Stimulated activated CD8-positive, alpha-beta memory T cell treated with anti-CD3 and anti-CD28 coated beads, Interleukin-2, amount 100 ng/mL, for 48 hours (primary cell): ENCODE measurements around the gene LRRC1.
A peak's percentile ranks its signal among the peaks of the same experiment; 100 is the strongest.
"Not testable (repeated sequence)": the region's sequence is repeated elsewhere in the genome, so short reads cannot be mapped to it uniquely, and the experiment has no call there.

Experiments
- DNase-seq, 2 donors: peaks; one replicate each; pipeline ENCODE4 v3.0.0-alpha.2; 2020; ENCODE audit warnings: low read depth in 2 of 2

LRRC1 gene

GRCh38 chr6:53792973-53793317 lies 1.9 kb upstream of the LRRC1 start:
- DNase-seq, result no peak

- peak in 1 of 2 donors; percentile 8 for DNase-seq
Measured at GRCh38 chr6:53793318-53794136, 1.3 kb upstream of the LRRC1 start.

GRCh38 chr6:53794137-53794719 lies 577 bp upstream of the LRRC1 start:
- DNase-seq, result peak; percentile 28 to 34

GRCh38 chr6:53795340-53795701 lies 516 bp downstream of the LRRC1 start:
- no peak for DNase-seq

- no peak for DNase-seq
Measured at GRCh38 chr6:53795702-53796450, 1.1 kb downstream of the LRRC1 start.

- no peak for DNase-seq
Measured at GRCh38 chr6:53796451-53796780, 1.6 kb downstream of the LRRC1 start.

GRCh38 chr6:53796791-53797190 lies 2.0 kb downstream of the LRRC1 start:
- DNase-seq, result no peak

GRCh38 chr6:53797304-53797703 lies 2.5 kb downstream of the LRRC1 start:
- DNase-seq, result no peak

GRCh38 chr6:53799340-53799739 lies 4.5 kb downstream of the LRRC1 start:
- no peak for DNase-seq

- DNase-seq, result no peak
Measured at GRCh38 chr6:53801022-53801421, 6.2 kb downstream of the LRRC1 start.

- no peak for DNase-seq
Measured at GRCh38 chr6:53802582-53802981, 7.8 kb downstream of the LRRC1 start.

GRCh38 chr6:53803081-53803860 lies 8.5 kb downstream of the LRRC1 start:
- DNase-seq, result no peak

GRCh38 chr6:53805016-53805415 lies 10.2 kb downstream of the LRRC1 start:
- DNase-seq, result no peak

GRCh38 chr6:53805725-53806124 lies 10.9 kb downstream of the LRRC1 start:
- DNase-seq, result no peak

GRCh38 chr6:53807606-53808005 lies 12.8 kb downstream of the LRRC1 start:
- DNase-seq, result not testable (repeated sequence)

- no peak for DNase-seq
Measured at GRCh38 chr6:53808302-53808881, 13.6 kb downstream of the LRRC1 start.

- no peak for DNase-seq
Measured at GRCh38 chr6:53809691-53810090, 14.9 kb downstream of the LRRC1 start.

- no peak for DNase-seq
Measured at GRCh38 chr6:53811082-53811481, 16.3 kb downstream of the LRRC1 start.

GRCh38 chr6:53811746-53812145 lies 16.9 kb downstream of the LRRC1 start:
- DNase-seq, result no peak

GRCh38 chr6:53813096-53813495 lies 18.3 kb downstream of the LRRC1 start:
- DNase-seq, result no peak

- no peak for DNase-seq
Measured at GRCh38 chr6:53813801-53814200, 19.0 kb downstream of the LRRC1 start.

GRCh38 chr6:53814353-53814752 lies 19.5 kb downstream of the LRRC1 start:
- no peak for DNase-seq
